GM18951 (cell line): ENCODE data around the gene AEBP1.

Experiments
- POLR2A ChIP-seq: IDR thresholded peaks from 4 replicates; pipeline ENCODE4 v1.6.1; 2011; ENCODE audit warnings: mild to moderate bottlenecking; ENCODE audit not compliant: insufficient read length, insufficient read depth; ENCODE audit errors: extremely low read depth
- in situ Hi-C: fragments of 300-500 bp; cut with MboI; formaldehyde crosslinking; loops from one replicate; pipeline ENCODE4 v1.12.0; 2022; ENCODE audit warnings: low sequenced_read_pairs, mixed read lengths, inconsistent platforms; ENCODE audit not compliant: unreplicated experiment

The AEBP1 gene

GRCh38 chr7:44151956-44152355 lies 47.8 kb downstream of the AEBP1 start:
- TF ChIP-seq POLR2A = no peak
- in situ Hi-C loops = no loop called here

- in situ Hi-C loops = no loop called here
- TF ChIP-seq POLR2A = no peak
These were observed 49.1 kb downstream of the AEBP1 start for GRCh38 chr7:44152971-44153947.

GRCh38 chr7:44153948-44154335 lies 49.8 kb downstream of the AEBP1 start:
- in situ Hi-C loops = no loop called here
- no peak for TF ChIP-seq POLR2A

- TF ChIP-seq POLR2A = no peak
- in situ Hi-C loops = no loop called here
These were observed 50.6 kb downstream of the AEBP1 start for GRCh38 chr7:44154703-44155102.

- in situ Hi-C loops = no loop called here
- TF ChIP-seq POLR2A = no peak
These were observed 51.3 kb downstream of the AEBP1 start for GRCh38 chr7:44155191-44156185.

GRCh38 chr7:44156453-44157010 lies 52.4 kb downstream of the AEBP1 start:
- no peak for TF ChIP-seq POLR2A
- in situ Hi-C loops = no loop called here

- in situ Hi-C loops = no loop called here
- TF ChIP-seq POLR2A = no peak
These were observed 53.3 kb downstream of the AEBP1 start for GRCh38 chr7:44157116-44158080.

GRCh38 chr7:44158096-44158872 lies 54.1 kb downstream of the AEBP1 start:
- TF ChIP-seq POLR2A = no peak
- in situ Hi-C loops = no loop called here

- in situ Hi-C loops = no loop called here
- no peak for TF ChIP-seq POLR2A
These were observed 54.9 kb downstream of the AEBP1 start for GRCh38 chr7:44158873-44159631.

- in situ Hi-C loops = no loop called here
- no peak for TF ChIP-seq POLR2A
These were observed 55.9 kb downstream of the AEBP1 start for GRCh38 chr7:44159824-44160630.
